GM21619 (cell line): ENCODE results near the gene TFB1M.

Source experiments
- ATAC-seq: cut with Tn5 transposase; IDR thresholded peaks from one replicate; pipeline ENCODE4 v1.9.1; 2021; ENCODE audit not compliant: unreplicated experiment

TFB1M gene

DNA sequence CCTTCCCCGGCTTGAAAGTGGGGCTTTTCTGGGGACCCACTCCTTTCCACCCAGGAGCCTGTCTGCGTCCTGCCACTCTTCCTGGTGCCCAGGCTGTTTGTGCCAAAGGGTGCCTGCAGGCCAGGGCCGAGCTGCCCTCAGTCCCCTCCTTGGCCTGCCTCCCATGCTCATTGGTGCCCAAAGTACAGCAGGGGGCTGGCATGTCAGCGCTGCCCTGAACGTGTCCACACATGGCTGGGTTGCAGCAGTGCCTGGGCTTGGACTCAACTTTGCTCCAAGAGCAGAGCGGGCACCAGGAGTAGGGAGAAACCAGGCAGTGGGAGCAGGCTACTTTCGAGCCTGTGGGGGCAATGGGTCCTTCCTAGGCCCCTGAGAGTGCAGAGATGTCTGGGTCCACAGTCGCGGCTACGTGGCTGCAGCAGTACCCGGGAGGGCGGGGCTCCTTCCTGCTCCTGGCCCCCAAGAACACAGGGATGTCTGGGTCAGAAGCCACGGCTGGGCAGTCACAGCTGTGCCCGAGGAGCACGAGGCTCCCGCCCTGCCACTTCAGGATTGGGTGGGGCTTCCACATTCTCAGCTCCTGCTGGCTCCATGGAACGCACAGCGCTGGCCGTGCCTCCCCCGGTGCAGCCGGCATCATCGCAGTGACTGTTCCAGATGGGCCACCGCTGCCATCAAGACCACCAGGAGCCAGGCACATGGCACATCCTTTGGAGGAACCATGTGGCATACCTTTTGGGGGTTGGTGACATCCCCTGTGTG lies 100.5 kb downstream of the TFB1M start:
- ATAC-seq, result no peak

DNA sequence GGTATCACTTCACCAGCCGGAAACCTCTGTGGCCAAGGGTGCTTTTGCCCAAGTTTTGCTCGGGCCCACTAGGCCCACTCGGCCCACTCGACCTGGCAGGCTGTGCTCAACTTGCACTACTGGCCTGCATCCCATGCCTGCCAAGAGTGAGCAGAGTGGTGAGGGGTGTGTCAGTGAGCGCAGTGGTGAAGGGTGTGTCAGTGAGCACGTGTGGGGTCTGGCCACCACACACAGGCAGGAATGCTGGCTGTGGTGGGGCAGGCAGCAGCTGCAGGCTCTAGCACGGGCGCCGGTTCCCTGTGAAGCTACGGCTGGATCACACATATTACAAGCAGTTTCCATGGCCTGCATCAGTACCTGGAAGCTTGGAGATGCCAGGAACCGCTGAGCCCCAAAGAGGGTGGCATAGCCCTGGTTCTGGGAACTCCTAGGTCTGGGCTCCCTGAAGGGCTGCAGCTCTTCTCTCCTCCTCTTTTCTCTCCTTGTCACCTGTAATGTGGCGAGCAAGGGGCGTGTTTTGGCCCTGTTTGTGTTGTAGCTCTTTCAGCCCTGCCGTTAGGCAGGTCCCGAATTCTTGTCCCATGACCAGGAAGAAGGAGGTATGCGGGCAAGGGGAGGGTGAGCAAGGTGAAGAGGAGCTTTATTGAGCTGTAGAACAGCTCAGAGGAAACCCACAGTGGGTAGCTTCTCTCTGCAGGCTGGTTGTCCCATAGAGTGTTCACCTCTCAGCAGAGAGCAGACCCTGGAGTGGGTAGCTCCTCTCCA lies 101.5 kb downstream of the TFB1M start:
- no peak for ATAC-seq

- no peak for ATAC-seq
These were observed 102.2 kb downstream of the TFB1M start for GRCh38 chr6:155212106-155212505.

DNA sequence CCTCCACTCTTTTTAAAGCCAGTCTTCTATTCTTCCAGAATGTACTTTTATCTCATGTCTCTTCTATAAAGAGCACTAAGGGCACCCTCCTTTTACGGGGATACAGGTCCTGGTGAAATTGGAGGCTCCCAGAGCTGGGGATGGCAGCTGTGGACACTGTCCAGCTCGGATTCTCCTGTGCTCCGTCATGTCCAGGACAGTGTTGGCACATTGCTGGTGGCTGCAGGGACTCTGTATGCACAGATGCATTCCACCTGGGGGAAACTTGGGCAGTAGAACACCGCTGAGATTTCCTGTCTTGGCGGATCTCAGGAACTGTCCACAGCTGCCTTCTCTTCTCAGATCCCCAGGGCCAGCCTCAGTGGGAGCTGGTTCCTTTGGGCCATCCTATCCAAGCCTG lies 107.1 kb downstream of the TFB1M start:
- no peak for ATAC-seq
